GM18868 (cell line): ENCODE measurements around the gene COTL1.
"Not testable (repeated sequence)": the region's sequence is repeated elsewhere in the genome, so short reads cannot be mapped to it uniquely, and the experiment has no call there.

Source experiments
- ATAC-seq: cut with Tn5 transposase; IDR thresholded peaks from one replicate; pipeline ENCODE4 v1.9.1; 2021; ENCODE audit warnings: mild to moderate bottlenecking, moderate library complexity; ENCODE audit not compliant: unreplicated experiment

COTL1 gene

GRCh38 chr16:84535408-84535807 lies 82.5 kb downstream of the COTL1 start:
- ATAC-seq: no peak

GRCh38 chr16:84534815-84535214 lies 83.1 kb downstream of the COTL1 start:
- no peak for ATAC-seq

GRCh38 chr16:84532855-84533486 lies 84.9 kb downstream of the COTL1 start:
- ATAC-seq: no peak

GRCh38 chr16:84532291-84532724 lies 85.6 kb downstream of the COTL1 start:
- no peak for ATAC-seq

GRCh38 chr16:84531671-84532111 lies 86.2 kb downstream of the COTL1 start:
- no peak for ATAC-seq

GRCh38 chr16:84530590-84530989 lies 87.3 kb downstream of the COTL1 start:
- no peak for ATAC-seq

GRCh38 chr16:84529607-84530006 lies 88.3 kb downstream of the COTL1 start:
- no peak for ATAC-seq

GRCh38 chr16:84528322-84528721 lies 89.6 kb downstream of the COTL1 start:
- ATAC-seq: no peak

- ATAC-seq: no peak
These were observed 90.2 kb downstream of the COTL1 start for GRCh38 chr16:84527532-84528269.

- ATAC-seq: no peak
These were observed 90.9 kb downstream of the COTL1 start for GRCh38 chr16:84526794-84527531.

GRCh38 chr16:84524941-84525581 lies 92.8 kb downstream of the COTL1 start:
- ATAC-seq: not testable (repeated sequence)

GRCh38 chr16:84524346-84524920 lies 93.4 kb downstream of the COTL1 start:
- ATAC-seq: no peak

- ATAC-seq: no peak
These were observed 96.4 kb downstream of the COTL1 start for GRCh38 chr16:84521497-84521770.

- ATAC-seq: no peak
These were observed 97.0 kb downstream of the COTL1 start for GRCh38 chr16:84520725-84521496.

- no peak for ATAC-seq
These were observed 98.0 kb downstream of the COTL1 start for GRCh38 chr16:84519855-84520254.

GRCh38 chr16:84518804-84519341 lies 99.0 kb downstream of the COTL1 start:
- no peak for ATAC-seq

GRCh38 chr16:84518220-84518619 lies 99.7 kb downstream of the COTL1 start:
- ATAC-seq: not testable (repeated sequence)

GRCh38 chr16:84517366-84517765 lies 100.5 kb downstream of the COTL1 start:
- ATAC-seq: no peak
